Panc1 (cell line): ENCODE measurements around the gene FHIT. TPM values are rescaled to one million over a fixed set of nuclear protein-coding genes. Genes with fewer than 3 reads are reported as not detected.

Source experiments
- ATAC-seq: fragments of 200-7000 bp; cut with Tn5 transposase; 2 replicates; pipeline ENCODE4 v1.9.1; 2020; ENCODE audit warnings: mild to moderate bottlenecking, moderate library complexity
- BruUV-seq: library from RNA; stranded (reverse); fragments of 400-500 nt; replicated peaks from 2 replicates; lab custom pipeline; 2021; lab: Mats Ljungman, UMichigan
- CTCF ChIA-PET: fragments of 300-600 bp; sonication (Branson Sonifier 250); formaldehyde crosslinking; loops from one replicate; lab custom pipeline; 2022; ENCODE audit warnings: antibody characterized with exemption; lab: Charles Lee
- POLR2A ChIA-PET: fragments of 300-600 bp; sonication (Branson Sonifier 250); formaldehyde crosslinking; loops from one replicate; lab custom pipeline; 2022; ENCODE audit warnings: antibody characterized with exemption; lab: Charles Lee
- DNase-seq: peaks from one replicate; pipeline ENCODE4 v3.0.0-alpha.2; 2010; ENCODE audit warnings: low read depth, low spot score
- H3K27ac ChIP-seq: 2 replicates; pipeline ENCODE4 v1.5.1; 2011; ENCODE audit warnings: mild to moderate bottlenecking, low read length, inconsistent platforms
- H3K27me3 ChIP-seq: fragments of 200-500 bp; sonication (Bioruptor generic); 2 replicates; pipeline ENCODE4 v1.6.0; 2014; ENCODE audit warnings: low read length, inconsistent platforms; ENCODE audit not compliant: control insufficient read depth, insufficient read depth
- H3K36me3 ChIP-seq: fragments of 200-500 bp; sonication (Bioruptor generic); 2 replicates; pipeline ENCODE4 v1.5.1; 2014; ENCODE audit warnings: inconsistent platforms, mild to moderate bottlenecking, low read length, moderate library complexity; ENCODE audit not compliant: control insufficient read depth, insufficient read depth
- H3K4me1 ChIP-seq: 2 replicates; pipeline ENCODE4 v1.5.1; 2011; ENCODE audit warnings: inconsistent platforms, mild to moderate bottlenecking, low read length, moderate library complexity; ENCODE audit not compliant: control insufficient read depth, insufficient read depth
- H3K4me3 ChIP-seq, 2 experiments: 2 replicates each; pipeline ENCODE4 v1.5.1; 2011 to 2012; ENCODE audit warnings: low read depth in 2 of 2, low read length in 2 of 2, mild to moderate bottlenecking in 2 of 2, inconsistent platforms in 1 of 2, moderate library complexity in 1 of 2
- H3K9me3 ChIP-seq: fragments of 200-500 bp; sonication (Bioruptor generic); 2 replicates; pipeline ENCODE4 v1.5.1; 2014; ENCODE audit warnings: low read depth, mild to moderate bottlenecking, inconsistent platforms, low read length, moderate library complexity; ENCODE audit not compliant: control insufficient read depth, insufficient read depth
- POLR2AphosphoS5 ChIP-seq: IDR thresholded peaks from 2 replicates; pipeline ENCODE4 v1.6.1; 2012; ENCODE audit warnings: mild to moderate bottlenecking, low read depth, low read length, moderate library complexity
- SIN3A ChIP-seq: IDR thresholded peaks from 2 replicates; pipeline ENCODE4 v1.6.1; 2012; ENCODE audit warnings: low read depth, mild to moderate bottlenecking, low read length, moderate library complexity, borderline replicate concordance; ENCODE audit not compliant: insufficient read depth
- TCF7L2 ChIP-seq: IDR thresholded peaks from 2 replicates; pipeline ENCODE4 v1.6.1; 2011; ENCODE audit warnings: mild to moderate bottlenecking, low read depth, low read length, inconsistent platforms
- in situ Hi-C: cut with HindIII; loops from 2 replicates; pipeline ENCODE4 v1.10.0; 2016; ENCODE audit warnings: low sequenced_read_pairs, low pct_unique_long_range_greater_than_20kb
- intact Hi-C: fragments of 100-400 bp; cut with micrococcal nuclease; formaldehyde crosslinking; loops from one replicate; pipeline ENCODE4 v1.10.0; 2022; ENCODE audit not compliant: unreplicated experiment
- total RNA-seq: library from RNA; stranded (reverse); gene quantifications from one replicate; pipeline ENCODE4 v1.2.1, GENCODE V29; 2021; ENCODE audit not compliant: unreplicated experiment
- TF ChIP-seq, protein P1 (sequence below), 2 experiments: IDR thresholded peaks; 2 replicates each; pipeline ENCODE4 v1.6.1; 2011 to 2012; ENCODE audit warnings: low read depth in 2 of 2, control low read depth in 1 of 2, low read length in 1 of 2, mild to moderate bottlenecking in 1 of 2, moderate library complexity in 1 of 2; ENCODE audit not compliant: insufficient read depth in 1 of 2
- TF ChIP-seq, protein P2 (sequence below): fragments of 450-650 bp; IDR thresholded peaks from 2 replicates; pipeline ENCODE4 v1.5.1; 2017; ENCODE audit warnings: mild to moderate bottlenecking

The FHIT gene
- total RNA-seq, 1 experiment from 2014 or later = 2.2 TPM

DNA sequence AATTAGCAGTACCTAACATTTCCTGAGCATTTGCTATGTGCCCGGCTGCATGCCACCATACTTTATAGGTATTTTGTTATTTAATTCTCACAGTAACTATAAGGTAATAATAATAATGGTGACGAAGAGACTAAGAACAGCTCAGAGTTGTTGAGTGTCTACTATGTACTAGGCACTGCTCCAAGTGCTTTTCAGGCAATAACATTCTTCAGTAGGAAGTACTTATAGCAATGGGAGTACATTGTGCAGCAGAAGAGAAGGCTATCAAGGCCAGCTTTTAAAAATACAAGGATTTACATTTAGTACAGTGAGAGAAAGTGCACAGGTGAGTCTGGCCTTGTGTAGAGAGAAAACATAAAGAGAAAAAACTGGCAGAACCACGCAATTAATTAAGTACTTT, 647.4 kb downstream of the FHIT start:
- DNase-seq (no peak), ATAC-seq (no peak)
- Histone ChIP-seq H3K27me3 (no peaks in the 10 kb centered on the region), H3K9me3 (no peaks in the 10 kb centered on the region), H3K27ac (no peak overlapping the region), H3K4me3 (no peak overlapping the region), H3K4me1 (no peaks in the 10 kb centered on the region), H3K36me3 (no peaks in the 10 kb centered on the region)
- intact Hi-C loops = no loop called here
- ChIA-PET POLR2A (no interaction called here), CTCF (no interaction called here)
- in situ Hi-C loops = no loop called here
- TF ChIP-seq SIN3A = no peak
- TF ChIP-seq, protein P1, sequence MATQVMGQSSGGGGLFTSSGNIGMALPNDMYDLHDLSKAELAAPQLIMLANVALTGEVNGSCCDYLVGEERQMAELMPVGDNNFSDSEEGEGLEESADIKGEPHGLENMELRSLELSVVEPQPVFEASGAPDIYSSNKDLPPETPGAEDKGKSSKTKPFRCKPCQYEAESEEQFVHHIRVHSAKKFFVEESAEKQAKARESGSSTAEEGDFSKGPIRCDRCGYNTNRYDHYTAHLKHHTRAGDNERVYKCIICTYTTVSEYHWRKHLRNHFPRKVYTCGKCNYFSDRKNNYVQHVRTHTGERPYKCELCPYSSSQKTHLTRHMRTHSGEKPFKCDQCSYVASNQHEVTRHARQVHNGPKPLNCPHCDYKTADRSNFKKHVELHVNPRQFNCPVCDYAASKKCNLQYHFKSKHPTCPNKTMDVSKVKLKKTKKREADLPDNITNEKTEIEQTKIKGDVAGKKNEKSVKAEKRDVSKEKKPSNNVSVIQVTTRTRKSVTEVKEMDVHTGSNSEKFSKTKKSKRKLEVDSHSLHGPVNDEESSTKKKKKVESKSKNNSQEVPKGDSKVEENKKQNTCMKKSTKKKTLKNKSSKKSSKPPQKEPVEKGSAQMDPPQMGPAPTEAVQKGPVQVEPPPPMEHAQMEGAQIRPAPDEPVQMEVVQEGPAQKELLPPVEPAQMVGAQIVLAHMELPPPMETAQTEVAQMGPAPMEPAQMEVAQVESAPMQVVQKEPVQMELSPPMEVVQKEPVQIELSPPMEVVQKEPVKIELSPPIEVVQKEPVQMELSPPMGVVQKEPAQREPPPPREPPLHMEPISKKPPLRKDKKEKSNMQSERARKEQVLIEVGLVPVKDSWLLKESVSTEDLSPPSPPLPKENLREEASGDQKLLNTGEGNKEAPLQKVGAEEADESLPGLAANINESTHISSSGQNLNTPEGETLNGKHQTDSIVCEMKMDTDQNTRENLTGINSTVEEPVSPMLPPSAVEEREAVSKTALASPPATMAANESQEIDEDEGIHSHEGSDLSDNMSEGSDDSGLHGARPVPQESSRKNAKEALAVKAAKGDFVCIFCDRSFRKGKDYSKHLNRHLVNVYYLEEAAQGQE (IDR thresholded peaks at IDR 0.05; ENCODE audit: insufficient read depth in 1 of 2, low read depth in 2 of 2, low read length in 1 of 2) = no peak
- no peak for TF ChIP-seq POLR2AphosphoS5
- TF ChIP-seq, protein P2, sequence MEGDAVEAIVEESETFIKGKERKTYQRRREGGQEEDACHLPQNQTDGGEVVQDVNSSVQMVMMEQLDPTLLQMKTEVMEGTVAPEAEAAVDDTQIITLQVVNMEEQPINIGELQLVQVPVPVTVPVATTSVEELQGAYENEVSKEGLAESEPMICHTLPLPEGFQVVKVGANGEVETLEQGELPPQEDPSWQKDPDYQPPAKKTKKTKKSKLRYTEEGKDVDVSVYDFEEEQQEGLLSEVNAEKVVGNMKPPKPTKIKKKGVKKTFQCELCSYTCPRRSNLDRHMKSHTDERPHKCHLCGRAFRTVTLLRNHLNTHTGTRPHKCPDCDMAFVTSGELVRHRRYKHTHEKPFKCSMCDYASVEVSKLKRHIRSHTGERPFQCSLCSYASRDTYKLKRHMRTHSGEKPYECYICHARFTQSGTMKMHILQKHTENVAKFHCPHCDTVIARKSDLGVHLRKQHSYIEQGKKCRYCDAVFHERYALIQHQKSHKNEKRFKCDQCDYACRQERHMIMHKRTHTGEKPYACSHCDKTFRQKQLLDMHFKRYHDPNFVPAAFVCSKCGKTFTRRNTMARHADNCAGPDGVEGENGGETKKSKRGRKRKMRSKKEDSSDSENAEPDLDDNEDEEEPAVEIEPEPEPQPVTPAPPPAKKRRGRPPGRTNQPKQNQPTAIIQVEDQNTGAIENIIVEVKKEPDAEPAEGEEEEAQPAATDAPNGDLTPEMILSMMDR = no peak
- no peak for TF ChIP-seq TCF7L2
- no TSS peak for BruUV-seq

DNA sequence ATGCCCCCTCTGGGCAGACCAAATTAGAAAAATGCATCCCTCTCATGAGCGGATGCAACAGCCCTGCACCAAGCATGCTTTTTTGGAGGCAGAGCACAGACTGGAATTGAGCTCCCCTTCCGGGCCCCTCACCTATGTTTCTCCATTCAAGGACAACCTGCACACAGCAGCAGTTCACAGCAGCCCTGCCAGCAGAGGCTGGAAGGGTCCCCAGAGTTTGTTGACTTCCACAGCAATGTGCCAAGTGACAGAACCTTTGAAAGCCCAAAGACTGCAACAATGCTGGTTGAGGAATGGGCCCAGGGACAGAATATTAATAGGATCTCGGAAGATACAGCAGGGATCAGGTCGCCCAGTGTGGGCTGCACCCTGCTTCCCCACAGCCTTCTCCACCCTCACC, 650.4 kb downstream of the FHIT start:
- ChIA-PET POLR2A (no interaction called here), CTCF (no interaction called here)
- TF ChIP-seq, protein P2 = no peak
- TF ChIP-seq TCF7L2 (no peak), POLR2AphosphoS5 (no peak), SIN3A (no peak)
- TF ChIP-seq, protein P1 (IDR thresholded peaks at IDR 0.05; ENCODE audit: insufficient read depth in 1 of 2, low read depth in 2 of 2, low read length in 1 of 2) = no peak
- in situ Hi-C loops = no loop called here
- Histone ChIP-seq H3K27me3 (no peaks in the 10 kb centered on the region), H3K4me3 (no peak overlapping the region), H3K36me3 (no peaks in the 10 kb centered on the region), H3K27ac (no peak overlapping the region), H3K9me3 (no peaks in the 10 kb centered on the region), H3K4me1 (no peaks in the 10 kb centered on the region)
- intact Hi-C loops = no loop called here
- ATAC-seq (no peak), DNase-seq (no peak)
- BruUV-seq = no TSS peak
